GM18907 (cell line): Measurements from ENCODE around the gene NFIX.
"Not testable (repeated sequence)": the region's sequence is repeated elsewhere in the genome, so short reads cannot be mapped to it uniquely, and the experiment has no call there.

Experiments used
- ATAC-seq: cut with Tn5 transposase; IDR thresholded peaks from one replicate; pipeline ENCODE4 v1.9.1; 2021; ENCODE audit warnings: mild to moderate bottlenecking, moderate library complexity; ENCODE audit not compliant: unreplicated experiment

NFIX gene

GRCh38 chr19:12957389-12957952 lies 37.8 kb upstream of the NFIX start:
- not testable (repeated sequence) for ATAC-seq

GRCh38 chr19:12959481-12959880 lies 35.8 kb upstream of the NFIX start:
- no peak for ATAC-seq

- ATAC-seq, result peak; percentile 69
Observed at GRCh38 chr19:12965017-12965811, 30.1 kb upstream of the NFIX start.

GRCh38 chr19:12965812-12966135 lies 29.5 kb upstream of the NFIX start:
- no peak for ATAC-seq

GRCh38 chr19:12967907-12968306 lies 27.4 kb upstream of the NFIX start:
- ATAC-seq, result no peak

- ATAC-seq, result no peak
Observed at GRCh38 chr19:12969292-12969988, 25.8 kb upstream of the NFIX start, which contains the start of gene DAND5. Gene DAND5 (plus strand): TSS chr19:12969576. CDS start chr19:12969661, 85 bp downstream.

GRCh38 chr19:12970070-12970820 lies 25.0 kb upstream of the NFIX start:
- no peak for ATAC-seq

GRCh38 chr19:12973236-12973635 lies 22.0 kb upstream of the NFIX start:
- ATAC-seq, result no peak

GRCh38 chr19:12974301-12975220 lies 20.7 kb upstream of the NFIX start:
- no peak for ATAC-seq

GRCh38 chr19:12975221-12975741 lies 20.0 kb upstream of the NFIX start:
- no peak for ATAC-seq

- not testable (repeated sequence) for ATAC-seq
Observed at GRCh38 chr19:12976109-12976508, 19.2 kb upstream of the NFIX start.

GRCh38 chr19:12979974-12980373 lies 15.3 kb upstream of the NFIX start:
- ATAC-seq, result no peak

- no peak for ATAC-seq
Observed at GRCh38 chr19:12982648-12983047, 12.6 kb upstream of the NFIX start.

- ATAC-seq, result no peak
Observed at GRCh38 chr19:12983091-12983490, 12.2 kb upstream of the NFIX start.

GRCh38 chr19:12983542-12984142 lies 11.6 kb upstream of the NFIX start:
- ATAC-seq, result no peak

GRCh38 chr19:12984143-12984627 lies 11.1 kb upstream of the NFIX start:
- no peak for ATAC-seq

- no peak for ATAC-seq
Observed at GRCh38 chr19:12984683-12985048, 10.6 kb upstream of the NFIX start.

GRCh38 chr19:12985049-12985776 lies 10.1 kb upstream of the NFIX start:
- ATAC-seq, result no peak

GRCh38 chr19:12986726-12987125 lies 8.5 kb upstream of the NFIX start:
- no peak for ATAC-seq
